GM19328 (cell line): Measurements from ENCODE around the gene CYS1.
A peak's percentile ranks its signal among the peaks of the same experiment; 100 is the strongest.
"Not testable (repeated sequence)": the region's sequence is repeated elsewhere in the genome, so short reads cannot be mapped to it uniquely, and the experiment has no call there.

Source experiments
- ATAC-seq: cut with Tn5 transposase; IDR thresholded peaks from one replicate; pipeline ENCODE4 v1.9.1; 2021; ENCODE audit warnings: mild to moderate bottlenecking, moderate library complexity; ENCODE audit not compliant: unreplicated experiment

Gene CYS1

GRCh38 chr2:10079870-10080535, at the start of gene CYS1:
Gene CYS1, minus strand, starts transcription at chr2:10080411. Its CDS starts 188 bp downstream, at chr2:10080223.
- ATAC-seq: no peak

GRCh38 chr2:10129490-10129889, 49.3 kb upstream of the CYS1 start:
- ATAC-seq: no peak

GRCh38 chr2:10128420-10128819, 48.2 kb upstream of the CYS1 start:
- no peak for ATAC-seq

- ATAC-seq: no peak
These were observed 46.4 kb upstream of the CYS1 start for GRCh38 chr2:10126632-10127026.

- no peak for ATAC-seq
These were observed 45.8 kb upstream of the CYS1 start for GRCh38 chr2:10125842-10126631.

- no peak for ATAC-seq
These were observed 44.4 kb upstream of the CYS1 start for GRCh38 chr2:10124538-10125045.

GRCh38 chr2:10123281-10123680, 43.1 kb upstream of the CYS1 start:
- no peak for ATAC-seq

- peak; percentile 70 for ATAC-seq
These were observed 42.5 kb upstream of the CYS1 start, which contains the start of gene RRM2 for GRCh38 chr2:10122500-10123280. Gene RRM2, plus strand, starts transcription at chr2:10122739. Its CDS starts 60 bp downstream, at chr2:10122799.

- ATAC-seq: no peak
These were observed 40.8 kb upstream of the CYS1 start for GRCh38 chr2:10120877-10121574.

- ATAC-seq: peak; percentile 43
These were observed 40.1 kb upstream of the CYS1 start for GRCh38 chr2:10120158-10120876.

GRCh38 chr2:10119601-10120157, 39.5 kb upstream of the CYS1 start:
- no peak for ATAC-seq

- no peak for ATAC-seq
These were observed 38.8 kb upstream of the CYS1 start for GRCh38 chr2:10119027-10119325.

- ATAC-seq: no peak
These were observed 29.1 kb upstream of the CYS1 start for GRCh38 chr2:10109311-10109710.

- ATAC-seq: not testable (repeated sequence)
These were observed 24.7 kb upstream of the CYS1 start for GRCh38 chr2:10104906-10105305.

- ATAC-seq: no peak
These were observed 23.0 kb upstream of the CYS1 start for GRCh38 chr2:10103179-10103578.

- ATAC-seq: no peak
These were observed 21.3 kb upstream of the CYS1 start for GRCh38 chr2:10101491-10101890.

GRCh38 chr2:10097352-10098148, 17.3 kb upstream of the CYS1 start:
- no peak for ATAC-seq

GRCh38 chr2:10096641-10097040, 16.4 kb upstream of the CYS1 start:
- ATAC-seq: no peak

GRCh38 chr2:10095175-10095574, 15.0 kb upstream of the CYS1 start:
- ATAC-seq: no peak
